CD4-positive, alpha-beta T cell (primary cell): ENCODE data around the gene ACACB. TPM values are rescaled to one million over a fixed set of nuclear protein-coding genes. Genes with fewer than 3 reads are reported as not detected.

Experiments
- ATAC-seq: fragments of 200-7000 bp; cut with Tn5 transposase; one replicate; pipeline ENCODE4 v1.10.0; 2022; ENCODE audit warnings: mild to moderate bottlenecking; ENCODE audit not compliant: poor library complexity
- CTCF ChIA-PET: fragments of 350-600 bp; sonication (Branson Sonifier 250); formaldehyde crosslinking; loops from one replicate; lab custom pipeline; 2021; ENCODE audit warnings: antibody characterized with exemption, inconsistent platforms; lab: Charles Lee
- POLR2A ChIA-PET: fragments of 350-600 bp; sonication (Branson Sonifier 250); formaldehyde crosslinking; loops from one replicate; lab custom pipeline; 2021; ENCODE audit warnings: antibody characterized with exemption, inconsistent platforms; lab: Charles Lee
- DNase-seq, 14 experiments: peaks; one replicate each; pipeline ENCODE4 v3.0.0-alpha.2; 2013 to 2020; ENCODE audit warnings: mixed read lengths in 2 of 14
- H3K27ac ChIP-seq, 2 donors: one replicate each; pipeline versions ENCODE4 v1.5.1 to v1.7.0; 2013; ENCODE audit warnings: low read length in 2 of 2, low read depth in 1 of 2, mild to moderate bottlenecking in 1 of 2
- H3K27me3 ChIP-seq, 2 experiments: 1 replicate in 1 of 2; 2 replicates in 1 of 2; pipeline versions ENCODE4 v1.6.1 to v1.7.0; 2013; ENCODE audit warnings: low read length in 2 of 2, control low read depth in 1 of 2, mild to moderate bottlenecking in 1 of 2, moderate library complexity in 1 of 2; ENCODE audit not compliant: insufficient read depth in 2 of 2, control insufficient read depth in 1 of 2
- H3K36me3 ChIP-seq: one replicate; pipeline ENCODE4 v1.6.1; 2013; ENCODE audit warnings: low read length, control low read depth; ENCODE audit not compliant: insufficient read depth
- H3K4me1 ChIP-seq: one replicate; pipeline ENCODE4 v1.6.1; 2013; ENCODE audit warnings: low read length, control low read depth; ENCODE audit not compliant: insufficient read depth
- H3K4me3 ChIP-seq: one replicate; pipeline ENCODE4 v1.5.1; 2013; ENCODE audit warnings: mild to moderate bottlenecking, low read length, moderate library complexity
- H3K9me3 ChIP-seq, 2 experiments: 1 replicate in 1 of 2; 2 replicates in 1 of 2; pipeline versions ENCODE4 v1.6.1 to v1.7.0; 2013; ENCODE audit warnings: low read length in 2 of 2, mild to moderate bottlenecking in 2 of 2, control low read depth in 1 of 2, moderate library complexity in 1 of 2; ENCODE audit not compliant: control insufficient read depth in 1 of 2, insufficient read depth in 1 of 2
- H3K27ac Mint-ChIP-seq: one replicate; pipeline ENCODE4 v1.8.0; 2020; ENCODE audit warnings: mixed read lengths
- H3K27me3 Mint-ChIP-seq: one replicate; pipeline ENCODE4 v1.8.0; 2021; ENCODE audit warnings: mixed read lengths
- H3K36me3 Mint-ChIP-seq: one replicate; pipeline ENCODE4 v1.8.0; 2021; ENCODE audit warnings: low read depth, mixed read lengths
- H3K4me1 Mint-ChIP-seq: one replicate; pipeline ENCODE4 v1.8.0; 2021; ENCODE audit warnings: low read depth, mixed read lengths
- H3K4me3 Mint-ChIP-seq: one replicate; pipeline ENCODE4 v1.8.0; 2020; ENCODE audit warnings: mild to moderate bottlenecking, mixed read lengths
- H3K9me3 Mint-ChIP-seq: one replicate; pipeline ENCODE4 v1.8.0; 2020; ENCODE audit warnings: mixed read lengths
- CTCF ChIP-seq: fragments of 200-600 bp; IDR thresholded peaks from one replicate; pipeline ENCODE4 v1.8.0; 2022; ENCODE audit warnings: antibody characterized with exemption, mild to moderate bottlenecking
- intact Hi-C, 2 experiments: fragments of 100-400 bp; cut with DNase I in 1 of 2; cut with micrococcal nuclease in 1 of 2; formaldehyde crosslinking; loops; one replicate each; pipeline versions ENCODE4 v1.15.1 to v1.9.0; 2023 to 2025; cut with DNase I, micrococcal nuclease
- total RNA-seq, 174 experiments: library from RNA in 2 of 174; stranded (reverse) in 2 of 174; gene quantifications; one replicate each; pipeline ENCODE4 v1.2.3 and lab custom pipeline; 2021 to 2026

The ACACB gene
- total RNA-seq, 2 experiments from 2014 or later: 30.3 to 32.2 TPM

GRCh38 chr12:109157986-109158385, 41.6 kb downstream of the ACACB start:
- Histone ChIP-seq H3K27ac (no peak overlapping the region), H3K9me3 (no peaks in the 10 kb centered on the region), H3K36me3 (no peaks in the 10 kb centered on the region), H3K4me3 (no peak overlapping the region), H3K27me3 (no peaks in the 10 kb centered on the region), H3K4me1 (peaks cover 16% of the 10 kb centered on the region)
- intact Hi-C loops: loop anchor here in 1 of 2 experiments (5.0 to 10.0 kb wide), 3 partner anchors 554 to 1843 kb away; partner anchors contain the start of genes FAM222A and PWP1
- POLR2A ChIA-PET: no interaction called here
- Mint-ChIP-seq H3K9me3 (no peaks in the 10 kb centered on the region), H3K36me3 (no peaks in the 10 kb centered on the region), H3K4me3 (peak overlapping the region; percentile 15), H3K27ac (no peak overlapping the region), H3K4me1 (peaks cover 21% of the 10 kb centered on the region), H3K27me3 (no peaks in the 10 kb centered on the region)
- CTCF ChIA-PET: no interaction called here
- TF ChIP-seq CTCF: no peak
- ATAC-seq: no peak
- DNase-seq: no peak

- DNase-seq (no peak), ATAC-seq (no peak)
- Mint-ChIP-seq H3K9me3 (no peaks in the 10 kb centered on the region), H3K27ac (no peak overlapping the region), H3K36me3 (peaks cover 11% of the 10 kb centered on the region), H3K27me3 (no peaks in the 10 kb centered on the region), H3K4me3 (no peak overlapping the region), H3K4me1 (peaks cover 9% of the 10 kb centered on the region)
- intact Hi-C loops: no loop called here
- no peak overlapping the region for H3K27ac ChIP-seq
- ChIA-PET POLR2A (no interaction called here), CTCF (interaction anchor here (1.0 kb wide), 1 partner anchor 49 kb away, joined by 3 read pairs; no protein-coding TSS in a partner anchor)
- no peak overlapping the region for H3K4me3 ChIP-seq
- H3K36me3 ChIP-seq: no peaks in the 10 kb centered on the region
- peaks cover 3% of the 10 kb centered on the region for H3K4me1 ChIP-seq
- H3K27me3 ChIP-seq: no peaks in the 10 kb centered on the region
- no peak for TF ChIP-seq CTCF
- no peaks in the 10 kb centered on the region for H3K9me3 ChIP-seq
Observed at GRCh38 chr12:109160433-109160832, 44.0 kb downstream of the ACACB start.

- Mint-ChIP-seq H3K27ac (no peak overlapping the region), H3K4me1 (peaks cover 8% of the 10 kb centered on the region), H3K9me3 (no peaks in the 10 kb centered on the region), H3K27me3 (no peaks in the 10 kb centered on the region), H3K36me3 (peaks cover 14% of the 10 kb centered on the region), H3K4me3 (no peak overlapping the region)
- Histone ChIP-seq H3K4me3 (no peak overlapping the region), H3K36me3 (no peaks in the 10 kb centered on the region), H3K9me3 (no peaks in the 10 kb centered on the region), H3K27ac (no peak overlapping the region), H3K4me1 (no peaks in the 10 kb centered on the region), H3K27me3 (no peaks in the 10 kb centered on the region)
- ChIA-PET CTCF (no interaction called here), POLR2A (no interaction called here)
- intact Hi-C loops: no loop called here
- TF ChIP-seq CTCF: no peak
- ATAC-seq (no peak), DNase-seq (no peak)
Observed at GRCh38 chr12:109160873-109161272, 44.5 kb downstream of the ACACB start.
